Ishikawa (cell line): ENCODE data around the gene GATA1.

Experiments
- CEBPB ChIP-seq: IDR thresholded peaks from 2 replicates; pipeline ENCODE4 v1.6.1; 2012
- CREB1 ChIP-seq: IDR thresholded peaks from 2 replicates; pipeline ENCODE4 v1.6.1; 2012; ENCODE audit warnings: low read depth
- EGR1 ChIP-seq: IDR thresholded peaks from 2 replicates; pipeline ENCODE4 v1.6.1; 2012
- EP300 ChIP-seq: IDR thresholded peaks from 2 replicates; pipeline ENCODE4 v1.6.1; 2012; ENCODE audit warnings: borderline replicate concordance
- FOXM1 ChIP-seq: IDR thresholded peaks from 2 replicates; pipeline ENCODE4 v1.6.1; 2012; ENCODE audit warnings: low read depth, borderline replicate concordance
- NFIC ChIP-seq: IDR thresholded peaks from 2 replicates; pipeline ENCODE4 v1.6.1; 2012
- RAD21 ChIP-seq: IDR thresholded peaks from 2 replicates; pipeline ENCODE4 v1.6.1; 2012; ENCODE audit warnings: low read depth
- TAF1 ChIP-seq: IDR thresholded peaks from 2 replicates; pipeline ENCODE4 v1.6.1; 2012; ENCODE audit warnings: low read depth, mild to moderate bottlenecking
- TCF12 ChIP-seq: IDR thresholded peaks from 2 replicates; pipeline ENCODE4 v1.6.1; 2012; ENCODE audit warnings: low read depth
- TEAD4 ChIP-seq: IDR thresholded peaks from 2 replicates; pipeline ENCODE4 v1.6.1; 2012
- YY1 ChIP-seq: IDR thresholded peaks from 2 replicates; pipeline ENCODE4 v1.6.1; 2012; ENCODE audit warnings: low read depth
- ZBTB7A ChIP-seq: IDR thresholded peaks from 2 replicates; pipeline ENCODE4 v1.6.1; 2012; ENCODE audit warnings: low read depth
- TF ChIP-seq, protein P1 (sequence below): IDR thresholded peaks from 2 replicates; pipeline ENCODE4 v1.6.1; 2012; ENCODE audit warnings: low read depth, mild to moderate bottlenecking
- TF ChIP-seq, protein P2 (sequence below): IDR thresholded peaks from 2 replicates; pipeline ENCODE4 v1.6.1; 2012
- TF ChIP-seq, protein P3 (sequence below): IDR thresholded peaks from 2 replicates; pipeline ENCODE4 v1.6.1; 2012

The GATA1 gene

DNA sequence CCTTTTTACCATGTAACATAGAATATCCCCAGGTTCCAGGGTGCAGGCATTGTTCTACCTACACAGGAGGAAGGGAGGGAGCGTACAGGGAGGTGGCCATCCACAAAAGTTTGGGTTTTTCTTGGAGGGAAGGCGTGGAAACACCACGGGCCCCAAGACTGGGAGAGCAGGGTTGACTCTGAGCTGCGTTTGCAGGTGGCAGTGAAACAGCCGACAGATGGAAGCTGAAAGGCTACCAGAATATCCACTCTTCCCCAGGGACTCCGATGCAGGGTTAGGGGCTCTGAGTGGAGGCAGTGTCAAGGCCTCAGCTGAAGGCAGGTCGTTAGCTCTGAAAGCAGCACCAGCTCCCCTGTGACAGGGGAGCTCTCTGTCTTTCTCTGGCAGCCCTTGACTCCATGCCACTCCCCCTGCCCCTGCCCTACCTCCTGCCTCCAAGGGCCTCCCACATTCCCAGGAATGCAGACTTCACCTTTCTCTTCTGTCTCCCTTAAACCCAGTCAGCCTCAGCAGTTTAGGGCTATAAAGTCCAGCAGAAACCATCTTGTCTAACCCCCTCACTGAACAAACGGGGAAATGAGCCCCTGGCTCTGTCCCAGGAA is 38.9 kb upstream of the GATA1 start:
- TF ChIP-seq TAF1 (no peak), EGR1 (no peak), NFIC (no peak), TEAD4 (no peak), YY1 (no peak), FOXM1 (no peak), CEBPB (no peak), TCF12 (no peak), CREB1 (no peak), RAD21 (no peak)
- TF ChIP-seq, protein P1, sequence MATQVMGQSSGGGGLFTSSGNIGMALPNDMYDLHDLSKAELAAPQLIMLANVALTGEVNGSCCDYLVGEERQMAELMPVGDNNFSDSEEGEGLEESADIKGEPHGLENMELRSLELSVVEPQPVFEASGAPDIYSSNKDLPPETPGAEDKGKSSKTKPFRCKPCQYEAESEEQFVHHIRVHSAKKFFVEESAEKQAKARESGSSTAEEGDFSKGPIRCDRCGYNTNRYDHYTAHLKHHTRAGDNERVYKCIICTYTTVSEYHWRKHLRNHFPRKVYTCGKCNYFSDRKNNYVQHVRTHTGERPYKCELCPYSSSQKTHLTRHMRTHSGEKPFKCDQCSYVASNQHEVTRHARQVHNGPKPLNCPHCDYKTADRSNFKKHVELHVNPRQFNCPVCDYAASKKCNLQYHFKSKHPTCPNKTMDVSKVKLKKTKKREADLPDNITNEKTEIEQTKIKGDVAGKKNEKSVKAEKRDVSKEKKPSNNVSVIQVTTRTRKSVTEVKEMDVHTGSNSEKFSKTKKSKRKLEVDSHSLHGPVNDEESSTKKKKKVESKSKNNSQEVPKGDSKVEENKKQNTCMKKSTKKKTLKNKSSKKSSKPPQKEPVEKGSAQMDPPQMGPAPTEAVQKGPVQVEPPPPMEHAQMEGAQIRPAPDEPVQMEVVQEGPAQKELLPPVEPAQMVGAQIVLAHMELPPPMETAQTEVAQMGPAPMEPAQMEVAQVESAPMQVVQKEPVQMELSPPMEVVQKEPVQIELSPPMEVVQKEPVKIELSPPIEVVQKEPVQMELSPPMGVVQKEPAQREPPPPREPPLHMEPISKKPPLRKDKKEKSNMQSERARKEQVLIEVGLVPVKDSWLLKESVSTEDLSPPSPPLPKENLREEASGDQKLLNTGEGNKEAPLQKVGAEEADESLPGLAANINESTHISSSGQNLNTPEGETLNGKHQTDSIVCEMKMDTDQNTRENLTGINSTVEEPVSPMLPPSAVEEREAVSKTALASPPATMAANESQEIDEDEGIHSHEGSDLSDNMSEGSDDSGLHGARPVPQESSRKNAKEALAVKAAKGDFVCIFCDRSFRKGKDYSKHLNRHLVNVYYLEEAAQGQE = no peak
- TF ChIP-seq, protein P2, sequence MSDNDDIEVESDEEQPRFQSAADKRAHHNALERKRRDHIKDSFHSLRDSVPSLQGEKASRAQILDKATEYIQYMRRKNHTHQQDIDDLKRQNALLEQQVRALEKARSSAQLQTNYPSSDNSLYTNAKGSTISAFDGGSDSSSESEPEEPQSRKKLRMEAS = no peak

DNA sequence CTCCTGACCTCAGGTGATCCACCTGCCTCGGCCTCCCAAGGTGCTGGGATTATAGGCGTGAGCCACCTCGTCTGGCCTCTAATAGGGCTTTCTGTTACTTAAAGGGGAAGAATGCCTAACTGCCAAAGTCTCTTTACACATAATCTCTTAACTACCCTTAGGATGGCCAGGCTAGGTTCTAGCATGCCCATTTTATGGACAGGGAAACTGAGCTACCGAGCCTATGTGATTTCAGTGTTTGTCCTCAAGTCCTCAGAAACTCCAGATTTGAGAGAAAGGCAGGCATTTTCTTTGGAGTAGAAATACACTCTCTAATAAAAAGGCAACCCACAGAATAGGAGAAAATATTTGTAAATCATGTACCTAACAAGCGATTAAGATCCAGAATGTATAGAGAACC is 37.2 kb upstream of the GATA1 start:
- TF ChIP-seq TCF12 = no peak
- TF ChIP-seq, protein P1 = no peak
- TF ChIP-seq, protein P2 = no peak
- TF ChIP-seq, protein P3, sequence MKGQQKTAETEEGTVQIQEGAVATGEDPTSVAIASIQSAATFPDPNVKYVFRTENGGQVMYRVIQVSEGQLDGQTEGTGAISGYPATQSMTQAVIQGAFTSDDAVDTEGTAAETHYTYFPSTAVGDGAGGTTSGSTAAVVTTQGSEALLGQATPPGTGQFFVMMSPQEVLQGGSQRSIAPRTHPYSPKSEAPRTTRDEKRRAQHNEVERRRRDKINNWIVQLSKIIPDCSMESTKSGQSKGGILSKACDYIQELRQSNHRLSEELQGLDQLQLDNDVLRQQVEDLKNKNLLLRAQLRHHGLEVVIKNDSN = no peak
- TF ChIP-seq CREB1 = no peak
- no peak for TF ChIP-seq YY1
- no peak for TF ChIP-seq EGR1
- TF ChIP-seq EP300 = no peak
- TF ChIP-seq RAD21 = no peak
- no peak for TF ChIP-seq NFIC
- TF ChIP-seq TEAD4 = no peak
- TF ChIP-seq TAF1 = no peak
- no peak for TF ChIP-seq CEBPB
- TF ChIP-seq FOXM1 = no peak
- TF ChIP-seq ZBTB7A = no peak

DNA sequence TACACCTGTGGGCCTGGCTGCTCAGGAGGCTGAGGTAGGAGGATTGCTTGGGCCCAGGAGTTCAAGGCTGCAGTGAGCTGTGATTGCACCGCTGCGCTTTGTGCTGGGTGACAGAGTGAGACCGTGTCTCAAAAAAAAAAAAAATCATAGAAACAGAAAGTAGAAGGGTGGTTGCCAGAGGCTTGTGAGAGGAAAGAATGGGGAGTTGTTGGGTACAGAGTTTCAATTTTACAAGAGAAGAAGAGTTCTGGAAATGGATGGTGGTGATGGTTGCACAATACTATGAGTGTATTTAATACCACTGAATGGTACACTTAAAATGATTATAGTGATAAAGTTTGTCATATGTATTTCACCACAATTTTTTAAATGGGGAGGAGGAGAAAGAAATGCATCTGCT is 35.0 kb upstream of the GATA1 start:
- TF ChIP-seq EGR1 (no peak), FOXM1 (no peak)

DNA sequence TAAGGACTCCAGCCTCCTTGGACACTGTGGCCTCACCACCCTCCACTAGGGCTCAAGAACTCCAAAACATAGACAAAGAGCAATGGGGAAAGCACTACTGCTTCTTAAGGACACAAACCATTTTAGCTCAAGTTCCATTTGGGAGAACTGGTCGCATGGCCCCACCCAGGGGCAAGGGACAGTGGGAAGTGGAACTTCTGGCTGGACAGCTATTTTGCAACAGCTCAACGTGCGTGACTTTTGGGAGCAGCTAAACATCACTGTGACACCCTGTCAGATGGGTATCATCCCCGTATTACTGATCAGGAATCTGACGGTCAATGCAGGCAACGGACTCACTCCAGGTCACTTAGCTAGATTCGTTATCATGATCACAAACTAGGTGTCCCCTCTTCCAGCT is 33.9 kb upstream of the GATA1 start:
- TF ChIP-seq, protein P1 = no peak
- TF ChIP-seq RAD21 (no peak), TCF12 (no peak), TEAD4 (no peak), TAF1 (no peak), NFIC (no peak), EGR1 (no peak), CEBPB (no peak), YY1 (no peak)
- TF ChIP-seq, protein P3 = no peak

DNA sequence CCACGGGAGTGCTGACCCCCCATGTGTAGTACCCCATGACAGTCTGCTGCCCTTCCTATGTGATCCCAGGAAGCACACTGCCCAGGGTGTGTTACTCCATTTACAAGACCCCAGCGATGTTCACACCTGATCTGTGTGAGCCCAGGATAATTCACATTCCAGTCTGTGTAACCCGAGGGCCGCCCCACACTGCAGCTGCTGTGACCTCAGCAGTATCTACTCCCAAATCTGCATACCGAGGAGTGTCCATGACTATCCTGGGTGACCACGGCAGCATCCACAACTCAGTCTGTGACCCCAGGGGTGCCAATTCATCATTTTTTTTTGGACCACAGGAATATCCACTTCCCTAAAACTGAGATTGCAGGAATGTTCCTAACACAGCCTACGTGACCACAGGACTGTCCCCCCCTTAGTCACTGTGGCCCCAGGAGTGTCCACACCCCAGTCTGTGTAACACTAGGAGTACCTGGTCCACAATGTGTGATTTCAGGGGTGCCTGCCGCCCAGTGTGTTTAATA is 32.6 kb upstream of the GATA1 start:
- TF ChIP-seq CREB1 = no peak
- TF ChIP-seq EGR1 = no peak
- TF ChIP-seq RAD21 = no peak
- TF ChIP-seq ZBTB7A = no peak
- no peak for TF ChIP-seq TAF1
- no peak for TF ChIP-seq TEAD4
- no peak for TF ChIP-seq EP300
- TF ChIP-seq FOXM1 = no peak
- no peak for TF ChIP-seq YY1
- TF ChIP-seq, protein P1 = no peak
